Measurements from ENCODE around the gene UBR2.
"Not testable (repeated sequence)": the region's sequence is repeated elsewhere in the genome, so short reads cannot be mapped to it uniquely, and the experiment has no call there.

The UBR2 gene

DNA sequence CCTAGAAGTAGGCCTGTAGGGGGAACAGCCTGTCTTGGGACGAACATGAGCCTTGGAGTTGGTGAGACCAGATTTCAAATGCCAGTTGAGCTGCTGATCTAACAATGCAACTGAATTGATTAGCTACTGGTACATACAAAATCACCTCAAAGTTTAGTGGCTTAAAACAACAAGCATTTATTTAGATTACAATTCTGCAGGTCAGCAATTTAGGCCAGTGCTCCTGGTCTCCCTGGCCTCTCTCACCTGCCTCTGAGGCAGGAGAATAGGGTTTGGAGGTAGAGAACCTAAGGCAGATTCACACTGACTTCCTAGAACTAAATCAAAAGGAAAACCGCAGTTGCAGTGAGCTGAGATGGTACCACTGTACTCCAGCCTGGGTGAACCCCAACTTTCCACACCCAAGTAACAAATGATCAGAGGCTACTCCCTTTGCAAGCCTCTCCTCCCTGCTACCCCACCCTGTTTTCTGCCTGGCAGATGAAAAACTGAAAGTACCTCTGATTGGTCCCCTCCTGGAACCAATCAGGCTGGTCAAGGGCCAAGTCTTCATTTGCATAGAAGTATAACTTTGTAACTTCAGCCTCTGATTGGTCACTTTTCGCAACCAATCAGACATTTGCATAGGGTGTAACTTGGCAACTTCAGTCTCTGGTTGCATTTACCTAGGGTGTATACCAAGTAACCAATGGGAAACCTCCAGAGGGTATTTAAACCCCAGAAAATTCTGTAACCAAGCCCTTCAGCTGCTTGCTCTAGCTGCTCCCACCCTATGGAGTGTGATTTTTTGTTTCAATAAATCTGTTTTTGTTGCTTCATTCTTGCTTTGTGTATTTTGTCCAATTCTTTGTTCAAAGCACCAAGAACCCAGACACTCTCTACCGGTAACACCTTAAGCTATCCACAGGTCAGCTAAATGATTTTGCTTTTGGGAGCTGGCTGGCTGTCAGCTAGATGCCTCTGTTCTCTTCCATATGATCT is 8.1 kb upstream of the UBR2 start:
- DNase-seq (ENCODE audit: low read depth in 2 of 2) = no peak

DNA sequence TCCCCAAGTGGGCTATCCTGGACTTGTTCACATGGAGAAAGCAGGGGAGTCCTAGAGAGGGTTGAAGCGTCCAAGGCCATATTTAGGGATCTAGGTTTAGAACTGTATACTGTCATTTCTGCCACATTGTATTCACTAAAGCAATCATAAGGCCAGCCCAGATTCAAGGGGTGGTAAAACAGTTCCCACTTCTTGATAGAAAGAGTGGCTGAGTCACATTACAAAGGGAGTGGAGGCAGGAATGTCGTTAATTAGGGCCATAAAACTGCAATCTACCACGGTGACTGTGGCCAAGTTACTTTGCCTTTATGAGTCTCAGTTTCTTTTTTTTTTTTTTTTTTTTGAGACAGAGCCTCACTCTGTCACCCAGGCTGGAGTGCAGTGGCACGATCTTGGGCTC is 7.4 kb upstream of the UBR2 start:
- DNase-seq (ENCODE audit: low read depth in 2 of 2) = no peak

DNA sequence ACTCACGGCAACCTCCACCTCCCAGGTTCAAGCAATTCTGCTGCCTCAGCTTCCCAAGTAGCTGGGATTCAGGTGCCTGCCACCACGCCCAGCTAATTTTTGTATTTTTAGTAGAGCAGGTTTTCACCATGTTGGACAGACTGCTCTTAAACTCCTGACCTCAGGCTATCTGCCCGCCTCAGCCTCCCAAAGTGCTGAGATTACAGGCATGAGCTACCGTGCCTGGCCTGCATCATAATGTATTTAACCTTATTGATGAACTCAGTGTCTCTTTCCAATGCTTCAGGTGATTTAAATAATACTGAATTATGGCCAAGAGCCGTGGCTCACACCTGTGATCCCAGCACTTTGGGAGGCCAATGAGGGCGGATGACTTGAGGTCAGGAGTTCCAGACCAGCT is 4.6 kb upstream of the UBR2 start:
- not testable (repeated sequence) for DNase-seq (ENCODE audit: low read depth in 2 of 2)

DNA sequence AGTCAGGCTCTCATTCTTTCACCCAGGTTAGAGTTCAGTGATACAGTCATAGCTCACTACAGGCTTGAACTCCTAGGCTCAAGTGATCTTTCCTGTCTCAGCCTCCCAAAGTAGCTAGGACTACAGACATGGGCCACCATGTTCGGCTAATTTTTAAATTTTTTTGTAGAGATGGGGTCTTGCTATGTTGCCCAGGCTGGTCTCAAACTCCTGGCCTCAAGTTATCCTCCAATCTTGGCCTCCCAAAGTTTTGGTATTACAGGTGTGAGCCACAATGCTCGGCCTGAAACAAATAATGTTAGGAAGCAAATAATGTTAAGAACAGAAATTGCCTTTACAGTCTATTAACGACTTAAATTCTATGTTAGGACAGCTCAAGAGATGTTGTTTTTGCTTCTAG is 1.8 kb upstream of the UBR2 start:
- DNase-seq (ENCODE audit: low read depth in 2 of 2) = no peak

DNA sequence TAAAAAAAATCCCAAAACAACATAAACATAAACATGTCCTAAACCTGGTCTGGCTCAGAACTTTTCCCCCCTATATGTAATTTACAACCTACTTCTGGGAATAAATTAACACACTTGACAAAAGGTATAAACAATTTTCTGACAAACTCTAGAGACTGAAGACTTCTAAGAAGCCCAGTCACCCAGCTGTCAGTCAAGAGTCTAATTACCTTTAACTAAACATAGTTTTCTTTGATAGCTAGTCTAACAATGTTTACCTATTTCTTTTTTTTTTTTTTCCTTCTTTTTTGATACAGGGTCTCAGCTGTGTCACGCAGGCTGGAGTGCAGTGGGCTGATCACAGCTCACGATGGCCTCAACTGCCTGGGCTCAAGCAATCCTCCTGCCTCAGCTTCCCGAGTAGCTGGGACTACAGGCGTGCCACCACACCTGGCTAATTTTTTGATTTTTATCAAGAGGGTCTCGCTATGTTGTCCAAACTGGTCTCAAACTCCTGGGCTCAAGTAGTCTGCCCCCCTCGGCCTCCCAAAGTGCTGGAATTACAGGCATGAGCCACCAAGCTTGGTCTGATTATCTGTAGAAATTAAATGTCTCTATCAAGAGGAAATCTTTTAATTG is 932 bp upstream of the UBR2 start:
- no peak for DNase-seq (ENCODE audit: low read depth in 2 of 2)

DNA sequence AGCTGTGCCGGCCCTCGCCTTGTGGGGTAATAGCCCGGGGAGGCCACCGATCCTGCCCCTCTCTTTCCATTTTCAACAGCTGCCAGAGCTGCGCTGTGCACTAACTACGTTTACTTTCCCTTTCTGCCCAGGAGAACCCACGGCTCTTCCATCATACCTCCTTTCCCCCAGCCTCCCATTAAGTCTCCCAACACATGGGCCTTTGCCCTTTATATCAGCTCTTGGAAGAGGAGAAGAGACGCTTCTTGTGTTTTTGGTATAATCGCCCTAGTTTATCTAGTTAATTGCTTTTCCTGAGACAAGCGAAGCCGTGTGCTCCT is 637 bp downstream of the UBR2 start:
- no peak for DNase-seq (ENCODE audit: low read depth in 2 of 2)

DNA sequence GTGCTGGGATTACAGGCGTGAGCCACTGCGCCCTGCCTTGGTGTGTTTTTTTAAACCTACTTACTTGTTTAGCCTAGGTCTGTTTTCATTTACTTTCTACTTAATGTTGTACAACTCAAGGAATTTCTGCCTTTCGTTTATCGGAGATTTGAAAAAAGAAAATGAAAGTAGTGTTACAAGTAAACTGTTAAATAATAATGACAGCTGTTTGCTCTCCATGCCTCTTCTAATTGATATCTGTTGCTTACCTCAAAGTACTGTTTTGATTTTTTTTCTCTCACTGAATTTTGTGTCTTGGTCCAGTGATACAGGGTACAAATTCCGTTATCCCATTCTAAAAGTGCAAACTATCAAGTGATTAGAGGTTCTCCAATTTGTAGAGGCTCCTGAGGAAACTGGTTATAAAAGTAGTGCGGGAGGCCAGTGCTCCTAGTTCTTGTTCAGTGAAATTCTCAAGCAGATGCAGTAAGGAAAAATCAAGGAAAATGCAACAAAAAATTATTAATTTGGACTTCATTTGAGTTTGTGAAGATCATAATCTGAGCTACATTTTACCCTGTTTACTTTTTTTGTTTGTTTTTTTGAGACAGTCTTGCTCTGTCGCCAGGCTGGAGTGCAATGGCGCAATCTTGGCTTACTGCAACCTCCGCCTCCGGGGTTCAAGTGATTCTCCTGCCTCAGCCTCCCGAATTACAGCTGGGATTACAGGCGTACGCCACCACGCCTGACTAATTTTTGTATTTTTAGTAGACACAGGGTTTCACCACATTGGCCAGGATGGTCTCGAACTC is 2.2 kb downstream of the UBR2 start:
- DNase-seq (ENCODE audit: low read depth in 2 of 2) = no peak

DNA sequence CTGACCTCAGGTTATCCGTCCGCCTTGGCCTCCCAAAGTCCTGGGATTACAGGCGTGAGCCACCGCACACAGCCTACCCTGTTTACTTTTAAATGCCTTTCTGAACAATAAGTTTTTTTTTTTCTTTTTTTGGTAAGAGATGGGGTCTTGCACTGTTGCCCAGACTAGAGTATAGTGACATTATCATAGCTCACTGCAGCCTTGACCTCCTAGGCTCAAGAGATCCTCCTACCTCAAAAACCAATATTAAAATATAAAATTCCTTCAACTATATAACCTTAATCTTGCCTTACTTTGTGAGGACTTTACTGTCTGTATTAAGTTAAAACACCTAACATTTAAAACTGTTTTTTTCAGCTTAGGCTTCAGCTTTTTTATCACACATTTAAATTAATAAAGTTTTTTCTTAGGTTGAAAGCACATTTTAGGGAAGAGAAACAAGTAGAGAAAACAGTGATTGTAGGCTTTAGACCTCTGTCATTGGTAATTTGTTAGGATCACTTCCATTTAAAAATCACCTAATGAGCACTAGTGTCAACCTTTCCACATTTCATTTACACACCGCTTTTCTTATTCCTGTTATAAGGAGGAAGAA is 2.9 kb downstream of the UBR2 start:
- no peak for DNase-seq (ENCODE audit: low read depth in 2 of 2)

DNA sequence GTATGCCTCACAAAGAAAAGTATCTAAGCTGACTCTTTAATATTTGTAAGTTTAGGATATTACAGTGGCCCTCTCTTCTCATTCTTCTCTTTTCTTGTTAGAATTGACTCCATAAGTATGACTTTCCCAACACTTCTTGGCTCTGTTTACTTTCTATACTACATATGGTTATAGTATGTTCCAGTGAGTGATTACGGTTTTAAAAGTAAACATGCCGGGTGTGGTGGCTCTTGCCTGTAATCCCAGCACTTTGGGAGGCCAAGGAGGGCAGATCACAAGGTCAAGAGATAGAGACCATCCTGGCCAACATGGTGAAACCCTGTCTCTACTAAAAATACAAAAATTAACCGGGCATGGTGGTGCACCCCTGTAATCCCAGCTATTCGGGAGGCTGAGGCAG is 3.4 kb downstream of the UBR2 start:
- DNase-seq (ENCODE audit: low read depth in 2 of 2) = not testable (repeated sequence)

DNA sequence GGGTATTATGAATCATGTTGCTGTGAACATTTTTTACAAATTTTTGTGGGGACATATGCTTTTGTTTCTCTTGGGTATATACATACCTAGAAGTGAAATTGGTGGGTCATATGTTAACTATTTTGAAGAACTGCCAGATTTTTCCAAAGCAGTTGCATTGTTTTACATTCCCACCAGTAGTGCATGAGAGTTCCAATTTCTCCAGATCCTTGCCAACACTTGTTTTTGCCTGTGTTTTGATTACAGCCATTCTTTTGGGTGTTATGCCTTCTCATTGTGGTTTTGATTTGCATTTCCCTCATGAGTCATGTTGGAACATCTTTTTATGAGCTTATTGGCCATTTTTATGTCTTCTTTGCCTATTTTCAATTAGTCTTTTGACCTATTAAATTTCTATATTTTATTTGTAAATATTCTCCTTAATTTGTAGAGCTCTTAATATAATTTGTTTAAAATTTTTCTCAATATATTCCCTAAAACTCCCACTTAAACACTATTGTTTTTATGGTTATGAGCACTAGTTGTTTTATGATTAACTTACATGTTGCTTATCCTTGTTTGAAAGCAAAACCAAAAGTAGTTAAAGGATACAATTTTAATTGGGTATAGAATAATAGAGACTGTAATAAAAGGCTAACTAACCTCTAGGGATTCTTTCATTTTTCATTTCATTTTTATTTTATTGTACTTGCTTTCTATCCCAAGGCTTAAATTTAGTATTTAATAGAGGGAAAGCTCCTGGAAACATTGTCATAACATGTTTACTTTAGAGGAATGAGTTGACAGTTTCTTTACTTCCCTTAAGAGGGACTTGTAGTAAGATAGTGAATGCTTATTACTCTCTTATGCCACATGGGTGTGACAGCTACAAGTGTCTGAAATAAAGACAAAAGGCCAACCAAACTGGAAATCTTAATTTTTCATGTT is 5.5 kb downstream of the UBR2 start:
- DNase-seq (ENCODE audit: low read depth in 2 of 2) = no peak

DNA sequence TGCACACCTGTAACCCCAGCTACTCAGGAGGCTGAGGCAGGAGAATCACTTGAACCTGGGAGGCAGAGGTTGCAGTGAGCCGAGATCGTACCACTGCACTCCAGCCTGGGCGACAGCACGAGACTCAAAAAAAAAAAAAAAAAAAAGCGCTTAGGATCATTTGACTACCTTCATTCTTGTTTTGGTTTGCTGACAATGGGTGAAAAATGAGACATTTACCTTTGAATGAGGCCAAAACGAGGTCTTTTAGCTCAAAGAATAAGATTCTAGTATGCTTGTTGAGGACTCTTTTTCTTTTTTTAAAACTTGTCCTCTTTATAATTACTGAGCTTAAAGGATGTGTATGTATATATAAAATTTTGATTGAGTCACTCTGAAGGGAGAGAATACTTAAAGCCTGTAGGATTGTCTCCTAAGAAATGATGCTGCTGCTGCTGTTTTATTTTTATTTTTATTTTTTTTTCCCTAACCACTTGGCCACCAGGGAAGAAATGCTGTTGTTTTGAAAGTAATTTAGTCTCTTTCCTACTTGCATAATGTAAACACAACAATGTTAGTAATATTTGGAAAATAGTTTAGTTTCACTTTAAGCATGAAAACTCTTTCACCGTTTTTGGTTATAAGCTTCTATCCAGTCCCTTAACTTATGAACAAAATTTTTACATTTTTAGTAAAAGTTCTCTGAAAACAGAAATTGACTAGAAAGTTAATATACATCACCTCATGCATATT is 7.9 kb downstream of the UBR2 start:
- no peak for DNase-seq (ENCODE audit: low read depth in 2 of 2)

DNA sequence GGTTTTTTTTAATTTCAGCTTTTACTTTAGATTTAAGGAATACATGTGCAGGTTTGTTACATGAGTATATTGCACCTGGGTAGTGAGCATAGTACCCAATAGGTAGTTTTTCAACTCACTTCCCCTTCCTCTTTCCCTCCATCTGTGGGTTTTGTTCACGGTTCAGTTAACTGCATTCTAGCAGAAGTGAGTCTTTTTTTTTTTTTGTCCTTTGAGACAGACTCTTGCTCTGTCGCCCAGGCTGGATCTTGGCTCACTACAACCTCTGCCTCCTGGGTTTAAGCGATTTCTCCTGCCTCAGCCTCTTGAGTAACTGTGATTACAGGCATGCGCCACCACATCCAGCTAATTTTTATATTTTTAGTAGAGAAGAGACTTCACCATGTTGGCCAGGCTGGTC is 8.7 kb downstream of the UBR2 start:
- no peak for DNase-seq (ENCODE audit: low read depth in 2 of 2)

DNA sequence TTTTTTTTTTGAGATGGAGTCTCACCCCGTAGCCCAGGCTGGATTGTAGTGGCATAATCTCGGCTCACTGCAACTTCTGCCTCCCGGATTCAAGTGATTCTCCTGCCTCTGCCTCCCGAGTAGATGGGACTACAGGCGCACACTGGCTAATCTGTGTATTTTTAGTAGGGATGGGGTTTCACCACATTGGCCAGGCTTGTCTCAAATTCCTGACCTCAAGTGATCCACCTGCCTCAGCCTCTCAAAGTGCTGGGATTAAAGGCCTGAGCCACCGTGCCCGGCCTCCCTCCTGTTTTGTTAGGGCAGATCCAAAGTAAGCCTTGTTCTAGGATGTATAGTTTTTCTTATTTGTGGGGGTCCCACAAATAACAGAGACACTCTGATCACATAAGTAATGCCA is 12.7 kb downstream of the UBR2 start:
- not testable (repeated sequence) for DNase-seq (ENCODE audit: low read depth in 2 of 2)

DNA sequence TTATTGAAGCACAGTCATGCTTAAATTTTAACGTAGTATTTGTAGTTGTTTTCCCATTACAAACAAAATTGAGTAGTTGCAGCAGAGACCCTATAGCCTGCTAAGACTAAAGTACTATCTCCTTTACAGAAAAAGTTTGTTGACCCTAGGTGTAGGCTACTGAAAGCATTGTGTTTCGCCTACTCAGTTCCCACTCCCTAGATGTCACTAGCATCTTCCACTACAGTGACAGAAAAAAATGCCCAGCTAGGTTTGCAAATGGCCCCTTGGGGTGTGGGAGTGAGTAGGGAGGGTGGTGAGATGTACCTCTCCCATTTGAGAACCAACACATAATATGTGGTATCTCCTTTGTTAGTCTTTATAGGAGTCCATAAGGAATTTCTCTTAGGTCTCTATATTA is 34.5 kb downstream of the UBR2 start:
- DNase-seq (ENCODE audit: low read depth in 2 of 2) = no peak

DNA sequence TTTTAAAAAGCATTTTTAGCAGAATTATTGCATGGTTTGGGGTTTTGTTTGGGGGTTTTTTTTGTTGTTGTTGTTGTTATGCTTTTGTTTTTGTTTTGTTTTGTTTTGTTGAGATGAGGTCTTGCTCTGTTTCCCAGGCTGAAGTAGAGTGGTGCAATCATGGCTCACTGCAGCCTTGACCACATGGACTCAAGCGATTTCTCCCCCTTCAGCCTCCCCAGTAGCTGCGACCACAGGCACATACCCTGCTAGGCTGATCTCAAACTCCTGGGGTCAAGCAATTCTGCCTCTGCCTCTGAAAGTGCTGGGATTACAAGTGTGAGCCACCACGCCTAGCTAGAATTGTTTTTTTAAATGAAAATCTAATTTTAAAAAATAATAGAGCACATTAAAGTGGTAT is 35.7 kb downstream of the UBR2 start:
- no peak for DNase-seq (ENCODE audit: low read depth in 2 of 2)

DNA sequence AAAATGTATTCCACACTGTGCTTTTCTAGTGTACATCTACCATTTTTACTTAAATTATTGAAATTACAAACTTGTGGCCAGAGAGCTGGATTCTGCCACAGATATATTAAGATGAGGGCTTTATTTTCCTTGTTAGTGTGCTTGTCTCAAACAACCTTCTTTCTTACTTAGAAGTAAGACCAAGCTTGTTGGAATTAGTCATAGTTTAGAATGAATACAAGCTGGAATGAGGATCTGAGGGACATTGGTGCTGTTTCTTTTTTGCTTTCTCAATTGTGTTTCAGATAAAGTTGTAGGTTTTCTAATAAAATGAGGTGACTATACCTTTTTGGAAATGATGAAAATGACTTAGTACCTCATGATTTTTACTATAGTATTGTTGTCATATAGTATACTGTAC is 40.3 kb downstream of the UBR2 start:
- DNase-seq (ENCODE audit: low read depth in 2 of 2) = no peak

DNA sequence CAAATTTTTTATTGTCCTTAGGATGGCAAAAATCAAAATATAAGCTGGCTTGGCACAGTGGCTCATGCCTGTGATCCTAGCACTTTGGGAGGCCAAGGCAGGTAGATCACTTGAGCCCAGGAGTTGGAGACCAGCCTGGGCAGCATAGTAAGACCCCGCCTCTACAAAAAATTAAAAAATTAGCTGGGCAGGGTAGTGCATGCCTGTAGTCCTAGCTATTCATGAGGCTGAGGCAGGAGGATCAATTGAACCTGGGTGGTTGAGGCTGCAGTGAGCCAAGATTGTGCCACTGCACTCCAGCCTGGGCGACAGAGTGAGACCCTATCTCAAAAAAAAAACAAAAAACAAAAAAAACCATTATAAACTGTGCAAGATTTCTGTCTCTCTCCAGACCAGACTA is 40.9 kb downstream of the UBR2 start:
- not testable (repeated sequence) for DNase-seq (ENCODE audit: low read depth in 2 of 2)

DNA sequence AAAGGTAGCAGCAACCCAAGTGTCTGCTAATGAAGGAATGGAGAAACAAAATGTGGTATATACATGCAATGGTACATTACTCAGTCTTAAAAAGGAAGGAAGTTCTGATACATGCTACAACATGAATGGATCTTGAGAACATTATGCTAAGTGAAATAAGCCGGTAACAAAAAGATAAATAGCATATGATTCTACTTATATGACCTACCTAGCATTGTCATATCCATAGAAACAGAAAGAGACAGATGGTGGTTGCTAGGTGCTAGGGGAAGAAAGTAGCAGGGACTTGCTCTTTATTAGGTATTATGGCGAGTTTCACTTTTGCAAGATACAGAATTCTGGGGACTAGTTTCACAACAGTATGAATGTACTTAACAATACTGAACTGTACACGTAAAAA is 46.6 kb downstream of the UBR2 start:
- DNase-seq (ENCODE audit: low read depth in 2 of 2) = no peak

DNA sequence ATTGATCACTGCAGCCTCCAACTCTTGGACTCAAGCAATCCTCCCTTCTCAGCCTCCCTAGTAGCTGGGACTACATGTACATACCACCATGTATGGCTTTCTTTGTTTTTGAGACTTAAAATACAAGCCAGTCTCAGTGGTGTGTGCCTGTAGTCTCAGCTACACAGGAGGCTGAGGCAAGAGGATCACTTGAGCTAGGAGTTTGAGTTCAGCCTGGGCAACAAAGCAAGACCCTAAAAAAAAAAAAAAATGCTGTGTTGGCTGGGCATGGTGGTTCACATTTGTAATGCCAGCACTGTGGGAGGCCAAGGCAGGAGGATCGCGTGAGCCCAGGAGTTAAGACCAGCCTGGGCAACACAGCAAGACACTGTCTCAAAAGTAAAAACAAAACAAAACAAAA is 51.7 kb downstream of the UBR2 start:
- no peak for DNase-seq (ENCODE audit: low read depth in 2 of 2)

DNA sequence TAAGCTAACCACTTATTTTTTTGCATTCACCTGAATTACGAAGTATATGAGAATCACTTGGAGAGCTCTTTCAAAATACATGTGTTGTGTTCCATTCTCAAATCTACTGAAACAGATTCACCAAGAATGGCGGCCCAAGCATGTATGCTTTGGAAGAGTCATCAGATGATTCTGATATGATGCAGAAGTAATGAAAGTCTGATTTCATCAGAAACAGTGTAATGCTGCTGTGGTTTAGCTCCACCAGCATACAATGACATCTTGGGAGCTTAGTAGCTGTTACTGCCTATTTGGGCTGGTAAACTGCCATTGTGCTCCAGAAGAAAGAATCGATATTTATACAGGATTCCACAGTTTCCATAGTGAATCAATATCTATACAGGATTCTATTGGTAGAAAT is 52.9 kb downstream of the UBR2 start:
- DNase-seq (ENCODE audit: low read depth in 2 of 2) = peak in 1 of 2 donors; percentile 18

DNA sequence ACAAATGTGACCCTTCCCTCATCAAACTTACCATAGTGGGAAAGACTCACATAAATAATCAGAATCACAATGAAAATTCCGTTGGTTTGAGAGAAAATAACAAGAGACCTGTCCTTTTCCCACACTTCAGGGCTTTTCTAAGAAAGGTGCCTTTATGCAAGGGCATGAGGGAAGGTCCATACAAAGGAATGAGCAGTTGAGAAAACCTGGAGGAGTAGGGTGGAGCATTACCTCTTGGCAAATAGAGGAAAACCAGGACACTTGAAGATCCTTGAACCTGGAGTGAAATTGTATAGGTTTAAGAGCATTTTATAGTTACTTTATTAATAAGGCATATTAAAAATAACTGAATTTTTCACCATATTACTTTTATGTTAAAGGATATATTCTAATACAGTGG is 54.3 kb downstream of the UBR2 start:
- DNase-seq (ENCODE audit: low read depth in 2 of 2) = no peak
